NCI-H2107 treated with DMSO at 0.1 percent for 48 hours (cell line): ENCODE measurements around the gene USP11.

Experiments
- DNase-seq: peaks from one replicate; lab custom pipeline; 2025; ENCODE audit not compliant: unreplicated experiment; lab: John Stamatoyannopoulos, UW

The USP11 gene

GRCh38 chrX:47232803-47233332 lies at the start of gene USP11:
USP11 (plus strand) TSS chrX:47233009; CDS start chrX:47233044, 35 bp downstream.
- DNase-seq, result peak; percentile 63

- no peak for DNase-seq
These were observed 48.3 kb upstream of the USP11 start for GRCh38 chrX:47184486-47184885.

GRCh38 chrX:47185241-47185640 lies 47.6 kb upstream of the USP11 start:
- no peak for DNase-seq

- no peak for DNase-seq
These were observed 46.6 kb upstream of the USP11 start for GRCh38 chrX:47186096-47186740.

- no peak for DNase-seq
These were observed 45.6 kb upstream of the USP11 start for GRCh38 chrX:47187106-47187677.

- DNase-seq, result no peak
These were observed 42.9 kb upstream of the USP11 start for GRCh38 chrX:47189906-47190305.

- peak; percentile 88 for DNase-seq
These were observed 42.2 kb upstream of the USP11 start for GRCh38 chrX:47190445-47191269.

- peak; percentile 44 for DNase-seq
These were observed 41.5 kb upstream of the USP11 start for GRCh38 chrX:47191331-47191730.

- DNase-seq, result no peak
These were observed 40.9 kb upstream of the USP11 start for GRCh38 chrX:47191806-47192401.

- peak; percentile 96 for DNase-seq
These were observed 39.2 kb upstream of the USP11 start, which contains the start of gene UBA1 for GRCh38 chrX:47193475-47194193. UBA1 (plus strand) TSS chrX:47193829; CDS start chrX:47198803, 4,974 bp downstream.

- no peak for DNase-seq
These were observed 38.5 kb upstream of the USP11 start for GRCh38 chrX:47194194-47194787.

GRCh38 chrX:47196098-47196497 lies 36.7 kb upstream of the USP11 start:
- no peak for DNase-seq

- no peak for DNase-seq
These were observed 35.3 kb upstream of the USP11 start for GRCh38 chrX:47197526-47197925.

GRCh38 chrX:47198026-47198686 lies 34.7 kb upstream of the USP11 start:
- DNase-seq, result no peak

GRCh38 chrX:47198687-47199080 lies 34.1 kb upstream of the USP11 start:
- DNase-seq, result no peak

- DNase-seq, result no peak
These were observed 33.5 kb upstream of the USP11 start for GRCh38 chrX:47199286-47199685.

- no peak for DNase-seq
These were observed 32.2 kb upstream of the USP11 start for GRCh38 chrX:47200385-47201150.

GRCh38 chrX:47201345-47201944 lies 31.4 kb upstream of the USP11 start:
- no peak for DNase-seq

- no peak for DNase-seq
These were observed 30.5 kb upstream of the USP11 start for GRCh38 chrX:47202316-47202715.
